Activated CD8-positive, alpha-beta T cell treated with anti-CD3 and anti-CD28 coated beads, Interleukin-2, amount 10 ng/mL, durations not matched to agents 7 days and 5 days (primary cell): ENCODE data around the gene EXOC6. TPM values are rescaled to one million over a fixed set of nuclear protein-coding genes. Genes with fewer than 3 reads are reported as not detected.
"Not testable (repeated sequence)": the region's sequence is repeated elsewhere in the genome, so short reads cannot be mapped to it uniquely, and the experiment has no call there.

Experiments used
- ATAC-seq: fragments of 150-1000 bp; cut with Tn5 transposase; one replicate; pipeline ENCODE4 v1.10.0; 2021; ENCODE audit warnings: moderate library complexity
- CTCF ChIA-PET: fragments of 350-600 bp; sonication (Branson Sonifier 250); formaldehyde crosslinking; loops from one replicate; lab custom pipeline; 2021; ENCODE audit warnings: antibody characterized with exemption; lab: Charles Lee
- POLR2A ChIA-PET: fragments of 350-600 bp; sonication (Branson Sonifier 250); formaldehyde crosslinking; loops from one replicate; lab custom pipeline; 2021; ENCODE audit warnings: antibody characterized with exemption; lab: Charles Lee
- DNase-seq: peaks from one replicate; pipeline ENCODE4 v3.0.0-alpha.2; 2020
- H3K27ac Mint-ChIP-seq: one replicate; pipeline ENCODE4 v1.8.0; 2021; ENCODE audit warnings: mild to moderate bottlenecking, mixed read lengths
- H3K27me3 Mint-ChIP-seq: one replicate; pipeline ENCODE4 v1.8.0; 2021; ENCODE audit warnings: low read depth, mixed read lengths
- H3K36me3 Mint-ChIP-seq: one replicate; pipeline ENCODE4 v1.8.0; 2021; ENCODE audit warnings: low read depth, mixed read lengths
- H3K4me1 Mint-ChIP-seq: one replicate; pipeline ENCODE4 v1.8.0; 2021; ENCODE audit warnings: low read depth, mixed read lengths
- H3K4me3 Mint-ChIP-seq: one replicate; pipeline ENCODE4 v1.8.0; 2021; ENCODE audit warnings: mild to moderate bottlenecking, mixed read lengths
- H3K9me3 Mint-ChIP-seq: one replicate; pipeline ENCODE4 v1.8.0; 2022; ENCODE audit warnings: mixed read lengths; ENCODE audit not compliant: insufficient read depth
- total RNA-seq, 2 experiments: library from RNA; stranded (reverse); gene quantifications; one replicate each; pipeline ENCODE4 v1.2.3, GENCODE V29; 2021

Gene EXOC6
- total RNA-seq, 2 experiments from 2014 or later = 11.7 to 12.5 TPM

DNA sequence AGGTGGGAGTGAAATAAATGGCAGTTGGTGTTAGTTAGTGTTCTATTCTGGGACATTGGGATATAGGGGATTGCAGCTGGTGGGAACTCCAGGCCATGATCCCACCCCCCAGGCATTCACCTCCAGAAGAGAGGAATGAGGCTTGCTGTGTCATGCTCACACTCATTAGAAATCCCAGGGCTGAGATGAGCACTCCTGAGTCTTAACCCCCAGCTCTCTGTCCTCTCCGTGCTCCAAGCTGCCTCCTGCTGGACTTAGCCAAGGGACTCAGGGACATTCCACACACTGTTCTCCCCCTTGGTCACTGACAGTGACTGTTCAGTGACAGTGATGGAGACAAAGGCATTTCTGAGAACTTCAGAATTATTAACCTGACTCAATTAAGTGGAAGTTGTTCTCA, 246.9 kb downstream of the EXOC6 start:
- no peak for ATAC-seq
- no peak overlapping the region for H3K27ac Mint-ChIP-seq
- no peak overlapping the region for H3K4me3 Mint-ChIP-seq
- H3K27me3 Mint-ChIP-seq = peaks cover 3% of the 10 kb centered on the region
- ChIA-PET CTCF (no interaction called here), POLR2A (no interaction called here)
- no peaks in the 10 kb centered on the region for H3K36me3 Mint-ChIP-seq
- H3K4me1 Mint-ChIP-seq = no peaks in the 10 kb centered on the region
- DNase-seq = no peak
- no peaks in the 10 kb centered on the region for H3K9me3 Mint-ChIP-seq

DNA sequence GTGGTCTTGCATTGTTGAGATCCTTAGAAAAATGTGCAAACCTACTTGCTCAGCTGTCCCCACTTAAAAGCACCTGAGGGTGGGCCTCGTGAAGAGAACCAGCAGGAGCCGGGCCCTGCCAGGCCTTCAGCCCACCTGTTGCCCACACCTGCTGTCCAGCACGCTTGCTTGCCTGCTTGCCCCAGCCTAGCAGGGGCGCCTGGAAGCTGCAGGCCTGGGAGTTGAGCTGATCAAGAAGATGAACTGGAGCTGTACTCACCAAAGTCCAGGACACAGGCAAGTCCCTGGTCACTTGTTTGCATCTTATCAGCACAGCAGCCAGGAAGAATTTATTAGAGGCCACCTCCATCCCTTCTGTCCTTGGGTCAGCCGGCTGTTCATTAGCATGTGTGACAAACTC, 248.6 kb downstream of the EXOC6 start:
- Mint-ChIP-seq H3K9me3 (no peaks in the 10 kb centered on the region), H3K27ac (no peak overlapping the region), H3K4me1 (no peaks in the 10 kb centered on the region), H3K4me3 (no peak overlapping the region), H3K27me3 (peaks cover 3% of the 10 kb centered on the region), H3K36me3 (no peaks in the 10 kb centered on the region)
- POLR2A ChIA-PET = no interaction called here
- DNase-seq (no peak), ATAC-seq (no peak)
- CTCF ChIA-PET = no interaction called here

DNA sequence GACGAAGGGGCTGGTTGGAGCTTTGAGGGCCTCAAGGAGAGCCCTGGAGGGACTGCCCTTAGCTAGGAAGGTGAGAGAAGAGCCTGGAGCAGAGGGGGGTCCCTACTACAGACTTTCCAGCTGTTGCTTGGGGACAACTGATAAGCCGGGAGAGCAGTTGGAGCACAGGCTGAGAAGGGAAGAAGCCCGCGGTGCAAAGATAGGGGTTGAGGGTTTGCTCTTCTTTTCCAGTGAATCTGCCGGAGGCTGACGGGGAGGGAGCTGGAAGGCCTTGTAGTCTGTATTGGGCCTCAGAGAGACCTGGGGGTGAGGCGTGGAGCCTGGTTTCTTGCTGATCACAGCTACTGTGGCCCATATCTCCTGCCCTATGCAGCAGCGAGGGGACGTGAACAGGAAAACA, 249.1 kb downstream of the EXOC6 start:
- POLR2A ChIA-PET = no interaction called here
- Mint-ChIP-seq H3K9me3 (no peaks in the 10 kb centered on the region), H3K4me3 (no peak overlapping the region), H3K36me3 (no peaks in the 10 kb centered on the region), H3K27ac (no peak overlapping the region), H3K27me3 (peaks cover 3% of the 10 kb centered on the region), H3K4me1 (no peaks in the 10 kb centered on the region)
- ATAC-seq (no peak), DNase-seq (no peak)
- CTCF ChIA-PET = no interaction called here

DNA sequence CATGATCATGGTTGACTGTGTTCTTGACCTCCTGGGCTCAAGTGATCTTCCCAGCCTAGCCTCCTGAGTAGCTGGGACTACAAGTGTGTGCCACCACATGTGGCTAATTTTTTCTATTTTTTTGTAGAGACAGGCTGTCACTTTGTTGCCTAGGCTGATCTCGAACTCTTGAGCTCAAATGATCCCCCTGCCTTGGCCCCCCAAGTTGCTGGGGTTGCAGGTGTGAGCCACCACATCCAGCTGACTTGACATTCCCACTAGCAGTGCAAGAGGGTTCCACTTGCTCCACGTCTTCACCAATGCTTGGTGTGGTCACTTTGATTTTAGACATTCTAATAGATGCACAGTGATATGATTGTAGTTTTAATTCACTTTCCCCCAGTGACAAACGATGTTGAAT, 250.5 kb downstream of the EXOC6 start:
- Mint-ChIP-seq H3K27me3 (peaks cover 2% of the 10 kb centered on the region), H3K27ac (no peak overlapping the region), H3K4me3 (no peak overlapping the region), H3K36me3 (no peaks in the 10 kb centered on the region), H3K4me1 (no peaks in the 10 kb centered on the region), H3K9me3 (no peaks in the 10 kb centered on the region)
- DNase-seq = no peak
- CTCF ChIA-PET = interaction anchor here (0.8 kb wide), 2 partner anchors 20 to 256 kb away, joined by 3 to 4 read pairs; no protein-coding TSS in a partner anchor
- POLR2A ChIA-PET = interaction anchor here (0.6 kb wide), 1 partner anchor 45 kb away, joined by 3 read pairs; no protein-coding TSS in a partner anchor
- ATAC-seq = no peak

DNA sequence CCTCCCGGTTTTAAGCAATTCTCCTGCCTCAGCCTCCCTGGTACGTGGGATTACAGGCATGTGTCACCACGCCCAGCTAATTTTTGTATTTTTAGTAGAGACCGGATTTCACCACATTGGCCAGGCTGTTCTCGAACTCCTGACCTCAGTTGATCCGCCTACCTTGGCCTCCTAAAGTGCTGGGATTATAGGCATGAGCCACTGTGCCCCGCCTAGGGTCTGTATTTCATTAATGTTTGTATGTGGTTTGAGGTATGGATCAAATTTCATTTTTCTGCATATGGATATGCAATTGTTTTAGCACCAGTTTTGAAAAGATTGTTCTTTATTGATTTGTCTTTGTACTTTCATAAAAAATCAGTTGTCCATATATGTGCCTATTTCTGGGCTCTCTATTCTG, 251.3 kb downstream of the EXOC6 start:
- ChIA-PET POLR2A (no interaction called here), CTCF (no interaction called here)
- ATAC-seq (no peak), DNase-seq (no peak)
- Mint-ChIP-seq H3K27ac (no peak overlapping the region), H3K4me3 (no peak overlapping the region), H3K4me1 (no peaks in the 10 kb centered on the region), H3K9me3 (no peaks in the 10 kb centered on the region), H3K36me3 (no peaks in the 10 kb centered on the region), H3K27me3 (no peaks in the 10 kb centered on the region)

DNA sequence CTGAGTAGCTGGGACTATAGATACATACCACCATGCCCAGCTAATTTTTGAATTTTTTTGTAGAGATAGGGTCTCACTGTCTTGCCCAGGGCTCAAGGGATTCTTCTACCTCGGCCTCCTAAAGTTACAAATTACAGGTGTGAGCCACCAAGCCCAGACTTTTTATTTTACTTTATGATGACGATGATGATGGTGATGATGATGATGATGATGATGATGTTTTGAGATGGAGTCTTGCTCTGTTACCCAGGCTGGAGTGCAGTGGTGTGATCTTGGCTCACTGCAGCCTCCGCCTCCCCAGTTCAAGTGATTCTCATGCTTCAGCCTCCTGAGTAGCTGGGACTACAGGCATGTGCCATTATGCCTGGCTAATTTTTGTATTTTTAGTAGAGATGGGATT, 252.8 kb downstream of the EXOC6 start:
- H3K36me3 Mint-ChIP-seq, H3K27me3 Mint-ChIP-seq, H3K4me1 Mint-ChIP-seq, ATAC-seq, H3K9me3 Mint-ChIP-seq, H3K27ac Mint-ChIP-seq, POLR2A ChIA-PET, H3K4me3 Mint-ChIP-seq, DNase-seq, CTCF ChIA-PET: not testable (repeated sequence)

DNA sequence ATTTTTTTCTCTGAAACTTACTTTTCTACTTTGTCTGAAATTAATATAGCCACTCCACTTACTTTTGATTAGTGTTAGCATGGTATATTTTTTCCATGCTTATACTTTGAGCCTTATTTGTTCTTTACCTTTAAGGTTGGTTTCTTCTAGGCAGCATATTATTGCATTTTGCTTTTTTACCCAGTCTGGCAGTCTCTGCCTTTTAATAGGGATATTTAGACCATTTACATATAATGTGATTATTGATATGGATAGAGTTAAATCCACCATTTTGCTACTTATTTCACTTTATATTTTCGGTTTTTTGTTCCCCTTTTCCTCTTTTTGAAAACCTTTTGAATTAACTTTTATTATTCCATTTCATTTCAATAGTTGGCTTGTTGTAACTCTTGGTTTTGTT, 255.6 kb downstream of the EXOC6 start:
- DNase-seq = no peak
- H3K27ac Mint-ChIP-seq = no peak overlapping the region
- CTCF ChIA-PET = no interaction called here
- no peak for ATAC-seq
- POLR2A ChIA-PET = no interaction called here
- H3K4me3 Mint-ChIP-seq = no peak overlapping the region
- H3K36me3 Mint-ChIP-seq = no peaks in the 10 kb centered on the region
- H3K9me3 Mint-ChIP-seq = no peaks in the 10 kb centered on the region
- H3K4me1 Mint-ChIP-seq = no peaks in the 10 kb centered on the region
- no peaks in the 10 kb centered on the region for H3K27me3 Mint-ChIP-seq

DNA sequence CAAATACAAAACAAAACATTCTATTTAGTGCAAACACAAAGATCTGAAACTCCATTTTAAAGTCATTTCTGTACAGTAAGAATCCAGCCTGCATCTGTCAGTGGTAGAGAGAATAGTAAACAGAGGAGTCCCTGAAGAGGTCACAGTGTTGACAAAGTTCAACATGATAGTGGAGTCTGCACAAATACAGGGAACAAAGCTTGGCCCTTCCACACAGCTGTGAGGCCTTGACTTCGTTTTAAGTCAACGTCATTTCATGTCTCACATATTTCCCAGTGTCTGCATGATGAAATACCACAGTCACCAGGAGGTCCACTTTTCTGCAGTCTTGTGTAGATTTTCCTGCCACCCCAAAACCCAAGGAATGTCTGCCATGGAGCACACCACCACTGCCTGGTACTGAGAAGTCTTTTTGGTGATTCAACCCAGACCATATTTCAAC, 258.3 kb downstream of the EXOC6 start:
- H3K27me3 Mint-ChIP-seq = no peaks in the 10 kb centered on the region
- CTCF ChIA-PET = no interaction called here

More for the DNA sequence above, 258.3 kb downstream of the EXOC6 start:
- no peak overlapping the region for H3K4me3 Mint-ChIP-seq
- ATAC-seq (no peak), DNase-seq (no peak)
- H3K9me3 Mint-ChIP-seq = no peaks in the 10 kb centered on the region
- H3K4me1 Mint-ChIP-seq = no peaks in the 10 kb centered on the region
- POLR2A ChIA-PET = no interaction called here
- H3K27ac Mint-ChIP-seq = no peak overlapping the region
- no peaks in the 10 kb centered on the region for H3K36me3 Mint-ChIP-seq

Other genes starting within 250 kb of the EXOC6 start
- gene HHEX, start 158.6 kb upstream of the EXOC6 start, total RNA-seq = under 1 TPM in 1 of 2 experiments, not detected in 1; 0.13 TPM
- gene CYP26C1, start 212.3 kb downstream of the EXOC6 start, total RNA-seq = under 1 TPM; 0.10 to 0.11 TPM
- gene CYP26A1, start 225.4 kb downstream of the EXOC6 start, total RNA-seq = not detected